ENCODE results near the gene XAGE5. TPM values are rescaled to one million over a fixed set of nuclear protein-coding genes. Genes with fewer than 3 reads are reported as not detected.

The XAGE5 gene, protein sequence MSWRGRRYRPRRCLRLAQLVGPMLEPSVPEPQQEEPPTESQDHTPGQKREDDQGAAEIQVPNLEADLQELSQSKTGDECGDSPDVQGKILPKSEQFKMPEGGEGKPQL
- total RNA-seq = not detected in 2 replicates

DNA sequence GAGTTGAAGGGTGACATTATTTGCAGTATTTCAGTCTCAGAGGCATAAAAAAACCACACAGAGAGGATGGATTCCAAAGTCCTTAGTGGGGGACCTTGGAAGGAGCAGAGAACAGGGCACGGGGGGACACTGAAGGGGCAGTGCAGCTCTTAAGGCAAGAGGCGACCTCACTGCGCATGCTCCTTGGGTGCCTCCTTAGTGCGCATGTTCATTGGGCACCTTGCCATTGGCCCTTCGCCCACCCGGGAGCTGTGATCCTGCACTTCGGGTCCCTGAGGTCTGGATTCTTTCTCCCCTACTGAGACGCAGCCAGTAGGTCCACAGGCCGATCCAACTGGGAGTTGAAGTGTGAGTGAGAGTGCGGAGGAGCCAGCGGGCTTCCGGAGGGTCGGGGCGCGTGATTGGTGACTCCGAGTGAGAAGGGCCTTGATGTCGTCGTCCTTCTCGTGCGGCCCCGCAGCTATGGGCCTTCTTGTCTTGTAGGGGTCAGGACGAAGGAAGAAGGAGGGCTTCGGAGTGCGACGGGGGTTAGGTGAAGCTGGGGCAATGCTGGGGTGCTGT is at the start of gene XAGE5:
Gene XAGE5 (plus strand): TSS at position 223 of the 561 bp plus-strand sequence. CDS start 1,280 bp downstream, outside the sequence.

DNA sequence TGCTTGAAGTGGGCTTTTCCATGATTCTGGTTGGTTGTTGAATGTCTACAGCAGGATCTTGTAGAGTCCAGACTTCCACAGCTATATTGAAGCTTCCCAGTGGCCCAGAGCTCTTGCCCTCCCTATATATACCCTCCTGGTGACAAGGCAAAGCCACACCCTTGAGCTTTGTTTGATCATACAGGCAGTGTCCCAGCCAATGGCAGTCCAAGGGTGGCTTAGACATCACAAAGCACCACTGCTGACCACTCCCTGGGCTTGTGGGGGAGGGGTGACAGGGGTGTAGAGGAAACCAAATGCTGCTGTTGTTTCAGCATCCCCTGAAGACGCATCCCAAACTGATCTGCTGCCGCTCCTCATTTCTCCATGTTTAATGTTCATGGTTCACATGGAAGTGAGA is 13.8 kb upstream of the XAGE5 start, which contains the start of gene SPANXN5:
Gene SPANXN5 (minus strand): TSS at position 101 of the 400 bp plus-strand sequence. CDS start 79 bp downstream, at position 22.

Other genes with a start within 250 kb of the XAGE5 start
- gene SSX7, start 156.4 kb upstream of the XAGE5 start, total RNA-seq = not detected in 2 replicates
- gene SSX2, start 104.1 kb upstream of the XAGE5 start, total RNA-seq = not detected in 2 replicates
- not detected in 2 replicates for gene SSX2B, start 60.0 kb upstream of the XAGE5 start, total RNA-seq
- not detected in 2 replicates for gene SPANXN5, start 13.9 kb upstream of the XAGE5 start, total RNA-seq
- gene XAGE3, start 56.8 kb downstream of the XAGE5 start, total RNA-seq = not detected in 2 replicates
- 3.5 and 9.1 TPM in 2 replicates for gene FAM156B, start 86.0 kb downstream of the XAGE5 start, total RNA-seq
- 4.9 and 8.2 TPM in 2 replicates for gene FAM156A, start 147.2 kb downstream of the XAGE5 start, total RNA-seq
- gene GPR173, start 237.5 kb downstream of the XAGE5 start, total RNA-seq = 0.84 and 0.93 TPM in 2 replicates

All from mammary microvascular endothelial cell (primary cell).